Sigmoid colon (tissue), 4 donors: ENCODE results near the gene CEACAM5.

ENCODE experiments used
- CTCF ChIP-seq, 4 experiments: fragments of 450-650 bp in 3 of 4; fragments of 200-600 bp in 1 of 4; IDR thresholded peaks; one replicate each; pipeline ENCODE4 v1.5.1; 2016 to 2019; ENCODE audit warnings: antibody characterized with exemption in 4 of 4, mild to moderate bottlenecking in 3 of 4, moderate library complexity in 2 of 4
- EP300 ChIP-seq, 4 donors: sonication (generic); formaldehyde crosslinking; IDR thresholded peaks; one replicate each; pipeline ENCODE4 v1.6.1; 2017; ENCODE audit warnings: antibody characterized with exemption in 4 of 4
- POLR2A ChIP-seq, 2 donors: fragments of 450-650 bp; IDR thresholded peaks; one replicate each; pipeline ENCODE4 v1.6.1; 2016; ENCODE audit warnings: antibody characterized with exemption in 2 of 2, mild to moderate bottlenecking in 2 of 2, moderate library complexity in 2 of 2
- POLR2AphosphoS5 ChIP-seq, 4 donors: sonication (generic); formaldehyde crosslinking; IDR thresholded peaks; one replicate each; pipeline ENCODE4 v1.6.1; 2017; ENCODE audit warnings: antibody characterized with exemption in 4 of 4

- TF ChIP-seq CTCF (IDR thresholded peaks at IDR 0.05) = no peak
- no peak for TF ChIP-seq EP300 (IDR thresholded peaks at IDR 0.05)
- no peak for TF ChIP-seq POLR2A (IDR thresholded peaks at IDR 0.05)
- TF ChIP-seq POLR2AphosphoS5 (IDR thresholded peaks at IDR 0.05) = no peak
Measured at GRCh38 chr19:41739361-41739760, 30.9 kb downstream of the CEACAM5 start.
